DMS53 (cell line): ENCODE results near the gene C11orf98.
"Not testable (repeated sequence)": the region's sequence is repeated elsewhere in the genome, so short reads cannot be mapped to it uniquely, and the experiment has no call there.

Experiments
- DNase-seq: peaks from one replicate; lab custom pipeline; 2025; lab: John Stamatoyannopoulos, UW

The C11orf98 gene

GRCh38 chr11:62650283-62650682 is 14.7 kb downstream of the C11orf98 start:
- not testable (repeated sequence) for DNase-seq

GRCh38 chr11:62649486-62649885 is 15.5 kb downstream of the C11orf98 start:
- DNase-seq = no peak

GRCh38 chr11:62648967-62649364 is 16.0 kb downstream of the C11orf98 start:
- no peak for DNase-seq

- no peak for DNase-seq
These were observed 16.6 kb downstream of the C11orf98 start for GRCh38 chr11:62648185-62648966.

- no peak for DNase-seq
These were observed 17.4 kb downstream of the C11orf98 start for GRCh38 chr11:62647609-62648005.

- DNase-seq = no peak
These were observed 18.0 kb downstream of the C11orf98 start for GRCh38 chr11:62646825-62647608.

GRCh38 chr11:62645946-62646824 is 18.8 kb downstream of the C11orf98 start, which contains the start of gene GANAB:
Gene GANAB (minus strand): TSS chr11:62646613. CDS start chr11:62646599, 14 bp downstream.
- DNase-seq = peak; percentile 99

- no peak for DNase-seq
These were observed 19.4 kb downstream of the C11orf98 start for GRCh38 chr11:62645671-62645945.

GRCh38 chr11:62644220-62644619 is 20.8 kb downstream of the C11orf98 start:
- DNase-seq = no peak

- no peak for DNase-seq
These were observed 32.5 kb downstream of the C11orf98 start for GRCh38 chr11:62632492-62632891.

- no peak for DNase-seq
These were observed 37.3 kb downstream of the C11orf98 start for GRCh38 chr11:62627713-62628112.

GRCh38 chr11:62622476-62623089 is 42.4 kb downstream of the C11orf98 start:
- DNase-seq = no peak

- DNase-seq = peak; percentile 100
These were observed 43.2 kb downstream of the C11orf98 start, which contains the start of gene B3GAT3 for GRCh38 chr11:62621567-62622470. Gene B3GAT3 (minus strand): TSS chr11:62621986. CDS start chr11:62621947, 39 bp downstream.

GRCh38 chr11:62621027-62621566 is 43.9 kb downstream of the C11orf98 start:
- DNase-seq = no peak

GRCh38 chr11:62616957-62617356 is 48.1 kb downstream of the C11orf98 start:
- not testable (repeated sequence) for DNase-seq

GRCh38 chr11:62615521-62615920 is 49.5 kb downstream of the C11orf98 start:
- DNase-seq = no peak

GRCh38 chr11:62614275-62614674 is 50.7 kb downstream of the C11orf98 start:
- DNase-seq = peak; percentile 86

- no peak for DNase-seq
These were observed 51.7 kb downstream of the C11orf98 start for GRCh38 chr11:62613291-62613778.
